ENCODE data around the gene PRR19. TPM values are rescaled to one million over a fixed set of nuclear protein-coding genes. Genes with fewer than 3 reads are reported as not detected.

The PRR19 gene
- total RNA-seq, 2 experiments from 2014 or later: 0.16 TPM; not detected in 1

DNA sequence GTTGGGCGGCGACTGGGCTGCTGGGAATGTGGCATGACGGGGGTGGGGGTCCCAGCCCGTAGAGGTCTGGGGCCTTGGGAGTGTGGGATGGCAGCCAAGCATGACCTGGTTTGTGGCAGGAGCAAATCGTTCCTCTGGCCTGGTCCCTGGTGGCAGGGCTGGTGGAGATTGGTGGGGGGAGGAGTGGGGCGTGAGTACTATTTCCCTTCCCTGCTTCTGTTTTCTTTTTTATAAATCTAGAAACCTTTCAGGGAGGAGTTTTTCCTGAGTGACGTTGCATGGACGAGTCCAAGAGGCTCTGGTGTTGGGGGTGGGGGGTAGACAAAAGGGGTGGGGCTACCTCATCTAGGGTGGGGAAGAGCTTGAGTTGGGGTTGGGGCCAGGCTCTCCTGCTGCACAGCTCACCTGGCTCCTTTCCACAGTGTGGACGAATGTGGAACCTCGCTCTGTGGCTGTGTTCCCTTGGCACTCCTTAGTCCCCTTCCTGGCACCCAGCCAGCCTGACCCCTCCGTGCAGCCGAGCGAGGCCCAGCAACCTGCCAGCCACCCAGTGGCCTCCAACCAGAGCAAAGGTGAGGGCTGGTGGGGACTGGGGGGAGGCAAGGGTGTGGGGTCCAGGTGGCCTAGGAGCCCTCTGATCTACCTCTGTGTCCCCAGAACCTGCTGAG is 15.4 kb upstream of the PRR19 start:
- intact Hi-C loops (cut with DNase I, micrococcal nuclease): loop anchor here in 1 of 2 experiments (10.0 kb wide), 1 partner anchor 138 kb away; the partner anchor contains the start of gene LIPE
- Histone ChIP-seq H3K36me3 (ENCODE audit: insufficient read depth, low read length) (peaks cover 49% of the 10 kb centered on the region), H3K4me3 (ENCODE audit: low read length) (no peak overlapping the region), H3K27me3 (ENCODE audit: control insufficient read depth in 1 of 2, insufficient read depth in 2 of 2, low read length in 2 of 2) (no peaks in the 10 kb centered on the region), H3K4me1 (ENCODE audit: insufficient read depth, low read length) (peaks cover 54% of the 10 kb centered on the region), H3K9me3 (ENCODE audit: control insufficient read depth in 1 of 2, insufficient read depth in 1 of 2, low read length in 2 of 2) (no peaks in the 10 kb centered on the region), H3K27ac (ENCODE audit: low read depth in 1 of 2, low read length in 2 of 2) (no peak overlapping the region)
- peaks cover 45% of the 10 kb centered on the region for H3K36me3 Mint-ChIP-seq (ENCODE audit: low read depth)
- ChIA-PET CTCF (no interaction called here), POLR2A (no interaction called here)
- TF ChIP-seq, protein P1, sequence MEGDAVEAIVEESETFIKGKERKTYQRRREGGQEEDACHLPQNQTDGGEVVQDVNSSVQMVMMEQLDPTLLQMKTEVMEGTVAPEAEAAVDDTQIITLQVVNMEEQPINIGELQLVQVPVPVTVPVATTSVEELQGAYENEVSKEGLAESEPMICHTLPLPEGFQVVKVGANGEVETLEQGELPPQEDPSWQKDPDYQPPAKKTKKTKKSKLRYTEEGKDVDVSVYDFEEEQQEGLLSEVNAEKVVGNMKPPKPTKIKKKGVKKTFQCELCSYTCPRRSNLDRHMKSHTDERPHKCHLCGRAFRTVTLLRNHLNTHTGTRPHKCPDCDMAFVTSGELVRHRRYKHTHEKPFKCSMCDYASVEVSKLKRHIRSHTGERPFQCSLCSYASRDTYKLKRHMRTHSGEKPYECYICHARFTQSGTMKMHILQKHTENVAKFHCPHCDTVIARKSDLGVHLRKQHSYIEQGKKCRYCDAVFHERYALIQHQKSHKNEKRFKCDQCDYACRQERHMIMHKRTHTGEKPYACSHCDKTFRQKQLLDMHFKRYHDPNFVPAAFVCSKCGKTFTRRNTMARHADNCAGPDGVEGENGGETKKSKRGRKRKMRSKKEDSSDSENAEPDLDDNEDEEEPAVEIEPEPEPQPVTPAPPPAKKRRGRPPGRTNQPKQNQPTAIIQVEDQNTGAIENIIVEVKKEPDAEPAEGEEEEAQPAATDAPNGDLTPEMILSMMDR (IDR thresholded peaks at IDR 0.05): no peak
- no peaks in the 10 kb centered on the region for H3K27me3 Mint-ChIP-seq
- ATAC-seq (ENCODE audit: poor library complexity): no peak
- H3K4me3 Mint-ChIP-seq: peak overlapping the region; percentile 65
- peaks cover 30% of the 10 kb centered on the region for H3K4me1 Mint-ChIP-seq (ENCODE audit: low read depth)
- DNase-seq: peak in 2 of 14 experiments; percentile 13 to 48
- no peaks in the 10 kb centered on the region for H3K9me3 Mint-ChIP-seq
- peak overlapping the region; percentile 90 for H3K27ac Mint-ChIP-seq

GRCh38 chr19:42287017-42287826 is 14.7 kb upstream of the PRR19 start:
- DNase-seq: peak in 1 of 14 experiments; percentile 4
- Histone ChIP-seq H3K9me3 (ENCODE audit: control insufficient read depth in 1 of 2, insufficient read depth in 1 of 2, low read length in 2 of 2) (no peaks in the 10 kb centered on the region), H3K36me3 (ENCODE audit: insufficient read depth, low read length) (peaks cover 56% of the 10 kb centered on the region), H3K4me3 (ENCODE audit: low read length) (no peak overlapping the region), H3K27ac (ENCODE audit: low read depth in 1 of 2, low read length in 2 of 2) (no peak overlapping the region), H3K27me3 (ENCODE audit: control insufficient read depth in 1 of 2, insufficient read depth in 2 of 2, low read length in 2 of 2) (no peaks in the 10 kb centered on the region), H3K4me1 (ENCODE audit: insufficient read depth, low read length) (peaks cover 54% of the 10 kb centered on the region)
- Mint-ChIP-seq H3K27ac (no peak overlapping the region), H3K9me3 (no peaks in the 10 kb centered on the region), H3K4me1 (ENCODE audit: low read depth) (peaks cover 28% of the 10 kb centered on the region), H3K27me3 (no peaks in the 10 kb centered on the region), H3K36me3 (ENCODE audit: low read depth) (peaks cover 52% of the 10 kb centered on the region), H3K4me3 (no peak overlapping the region)
- POLR2A ChIA-PET: no interaction called here
- TF ChIP-seq, protein P1 (IDR thresholded peaks at IDR 0.05): no peak
- intact Hi-C loops (cut with DNase I, micrococcal nuclease): loop anchor here in 1 of 2 experiments (10.0 kb wide), 1 partner anchor 138 kb away; the partner anchor contains the start of gene LIPE
- ATAC-seq (ENCODE audit: poor library complexity): no peak
- CTCF ChIA-PET: no interaction called here

- H3K4me3 ChIP-seq (ENCODE audit: low read length): no peak overlapping the region
- peaks cover 56% of the 10 kb centered on the region for H3K36me3 Mint-ChIP-seq (ENCODE audit: low read depth)
- ChIA-PET POLR2A (no interaction called here), CTCF (no interaction called here)
- H3K4me1 Mint-ChIP-seq (ENCODE audit: low read depth): peaks cover 24% of the 10 kb centered on the region
- H3K27ac ChIP-seq (ENCODE audit: low read depth in 1 of 2, low read length in 2 of 2): no peak overlapping the region
- H3K27ac Mint-ChIP-seq: no peak overlapping the region
- no peaks in the 10 kb centered on the region for H3K27me3 ChIP-seq (ENCODE audit: control insufficient read depth in 1 of 2, insufficient read depth in 2 of 2, low read length in 2 of 2)
- no peak overlapping the region for H3K4me3 Mint-ChIP-seq
- H3K27me3 Mint-ChIP-seq: no peaks in the 10 kb centered on the region
- TF ChIP-seq, protein P1 (IDR thresholded peaks at IDR 0.05): no peak
- H3K36me3 ChIP-seq (ENCODE audit: insufficient read depth, low read length): peaks cover 61% of the 10 kb centered on the region
- no peaks in the 10 kb centered on the region for H3K9me3 ChIP-seq (ENCODE audit: control insufficient read depth in 1 of 2, insufficient read depth in 1 of 2, low read length in 2 of 2)
- intact Hi-C loops (cut with DNase I, micrococcal nuclease): loop anchor here in 1 of 2 experiments (10.0 kb wide), 1 partner anchor 137 kb away; the partner anchor contains the start of gene LIPE
- H3K9me3 Mint-ChIP-seq: no peaks in the 10 kb centered on the region
- DNase-seq (no peak), ATAC-seq (ENCODE audit: poor library complexity) (no peak)
- peaks cover 50% of the 10 kb centered on the region for H3K4me1 ChIP-seq (ENCODE audit: insufficient read depth, low read length)
Measured at GRCh38 chr19:42287827-42288107, 14.2 kb upstream of the PRR19 start.

All from CD4-positive, alpha-beta T cell (primary cell).